IPS-15b (cell line): Measurements from ENCODE around the gene HOXD3.

Experiments
- H3K27me3 ChIP-seq: one replicate; pipeline ENCODE4 v1.6.1; 2013; ENCODE audit warnings: low read length; ENCODE audit not compliant: control insufficient read depth, insufficient read depth
- H3K36me3 ChIP-seq: one replicate; pipeline ENCODE4 v1.6.1; 2013; ENCODE audit warnings: low read length; ENCODE audit not compliant: control insufficient read depth, insufficient read depth
- H3K4me1 ChIP-seq: one replicate; pipeline ENCODE4 v1.6.1; 2013; ENCODE audit warnings: mild to moderate bottlenecking, low read length; ENCODE audit not compliant: control insufficient read depth, insufficient read depth
- H3K4me3 ChIP-seq: one replicate; pipeline ENCODE4 v1.5.1; 2013; ENCODE audit warnings: low read depth, low read length
- H3K9ac ChIP-seq: one replicate; pipeline ENCODE4 v1.6.1; 2013; ENCODE audit warnings: low read depth, mild to moderate bottlenecking, low read length
- H3K9me3 ChIP-seq: one replicate; pipeline ENCODE4 v1.6.1; 2013; ENCODE audit warnings: mild to moderate bottlenecking, low read length; ENCODE audit not compliant: control insufficient read depth, insufficient read depth

The HOXD3 gene

DNA sequence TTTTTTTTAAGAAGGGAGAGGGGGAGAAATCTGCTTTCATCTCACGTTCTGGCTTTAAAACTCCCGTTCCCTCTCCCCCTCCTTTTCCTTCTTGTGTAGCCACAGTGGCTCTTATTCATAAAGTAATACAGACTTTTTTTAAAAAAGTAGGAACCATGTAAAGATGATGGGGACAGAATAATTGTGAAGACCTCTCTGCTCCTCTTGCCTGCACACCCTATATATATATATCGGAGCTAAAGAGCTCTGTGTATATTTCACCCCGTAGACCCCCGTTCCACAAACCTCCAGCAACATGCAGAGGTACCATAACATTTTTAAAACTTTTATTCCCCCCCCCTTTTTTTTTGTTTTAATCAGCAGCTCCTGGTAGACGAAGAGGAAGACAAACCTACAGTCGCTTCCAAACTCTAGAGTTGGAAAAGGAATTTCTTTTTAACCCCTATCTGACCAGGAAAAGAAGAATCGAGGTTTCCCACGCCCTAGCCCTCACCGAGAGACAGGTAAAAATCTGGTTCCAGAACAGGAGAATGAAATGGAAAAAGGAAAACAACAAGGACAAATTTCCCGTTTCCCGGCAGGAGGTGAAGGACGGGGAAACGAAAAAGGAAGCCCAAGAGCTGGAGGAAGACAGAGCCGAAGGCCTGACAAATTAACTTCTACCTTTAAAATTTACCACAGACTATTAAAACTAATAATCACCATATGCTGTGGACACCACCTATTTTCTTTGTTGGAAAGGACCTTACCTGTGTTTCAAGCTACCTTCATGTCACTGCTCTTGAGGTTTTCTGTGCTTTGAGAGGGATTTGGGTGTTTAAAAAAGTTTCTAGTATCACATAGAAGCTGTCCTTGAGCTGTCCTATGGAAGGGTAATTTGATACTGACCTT lies 25.9 kb upstream of the HOXD3 start:
- Histone ChIP-seq H3K9ac (no peak overlapping the region), H3K4me3 (no peak overlapping the region), H3K36me3 (no peaks in the 10 kb centered on the region)

DNA sequence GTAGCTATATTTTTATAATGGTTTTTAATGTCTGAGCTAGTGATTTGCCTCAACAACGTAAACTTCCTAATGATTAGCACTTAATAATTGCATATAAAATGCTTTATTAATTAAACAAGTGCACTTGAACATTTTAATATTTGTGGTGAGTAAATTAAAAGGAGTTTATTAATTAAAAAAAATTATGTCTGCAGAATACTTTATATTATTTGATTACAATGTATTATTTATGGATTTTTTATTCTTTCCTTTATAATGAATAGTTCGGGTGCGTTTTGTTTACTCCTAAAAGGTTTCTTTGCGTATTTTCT lies 25.3 kb upstream of the HOXD3 start:
- H3K9ac ChIP-seq: no peak overlapping the region
- peaks cover 94% of the 10 kb centered on the region for H3K27me3 ChIP-seq
- no peak overlapping the region for H3K4me3 ChIP-seq
- H3K9me3 ChIP-seq: no peaks in the 10 kb centered on the region
- peaks cover 4% of the 10 kb centered on the region for H3K4me1 ChIP-seq
- H3K36me3 ChIP-seq: no peaks in the 10 kb centered on the region

More for the DNA sequence above, 25.9 kb upstream of the HOXD3 start:
- peaks cover 94% of the 10 kb centered on the region for H3K27me3 ChIP-seq
- H3K9me3 ChIP-seq: no peaks in the 10 kb centered on the region
- H3K4me1 ChIP-seq: peaks cover 4% of the 10 kb centered on the region

DNA sequence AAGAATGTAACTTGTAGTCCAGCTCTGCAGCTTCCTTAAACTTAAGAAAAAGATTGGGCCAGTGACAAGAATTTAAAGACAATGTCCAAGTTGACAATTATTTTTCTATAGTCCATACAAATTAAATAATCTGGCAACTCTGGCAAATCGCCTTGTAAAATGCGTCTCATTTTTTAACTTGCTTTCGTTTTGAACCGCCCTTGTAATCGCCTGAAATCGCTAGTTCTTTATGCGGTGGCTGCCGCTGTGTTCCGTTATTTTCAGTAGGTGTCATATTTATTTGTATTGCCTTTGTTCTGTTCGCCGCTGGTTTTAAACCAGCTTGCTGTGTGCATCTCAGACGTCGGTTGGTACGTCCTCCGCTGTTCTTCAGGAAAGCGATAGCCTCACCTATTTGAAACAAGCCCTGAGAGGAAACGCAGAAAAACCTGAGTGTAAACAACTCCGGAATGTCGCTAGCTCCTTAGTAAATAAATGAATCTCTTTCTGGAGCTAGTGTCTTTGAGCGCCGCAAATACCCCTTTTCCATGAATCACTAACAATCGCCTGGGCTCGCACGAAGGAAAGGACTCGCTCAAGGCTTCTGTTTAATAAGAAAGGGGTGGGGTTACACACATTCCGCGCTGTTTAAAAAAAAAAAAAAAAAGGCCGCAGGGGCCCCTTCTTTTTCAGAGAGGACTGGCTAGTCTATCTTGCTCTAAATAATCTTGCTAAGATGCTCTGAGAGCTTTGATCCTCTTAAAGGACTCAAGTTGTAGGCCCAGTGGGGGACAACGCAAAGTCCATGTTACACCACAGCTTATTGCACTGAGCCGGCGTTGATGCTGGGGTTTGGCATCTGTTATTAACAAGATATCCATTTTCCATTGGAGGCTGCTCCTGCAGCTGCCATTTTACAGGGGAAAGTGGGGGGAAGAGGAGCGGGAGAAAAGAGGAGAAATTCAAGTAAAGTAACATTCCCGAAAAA lies 24.6 kb upstream of the HOXD3 start:
- Histone ChIP-seq H3K36me3 (no peaks in the 10 kb centered on the region), H3K4me3 (no peak overlapping the region), H3K4me1 (peaks cover 4% of the 10 kb centered on the region), H3K9ac (no peak overlapping the region), H3K27me3 (peaks cover 94% of the 10 kb centered on the region), H3K9me3 (no peaks in the 10 kb centered on the region)

DNA sequence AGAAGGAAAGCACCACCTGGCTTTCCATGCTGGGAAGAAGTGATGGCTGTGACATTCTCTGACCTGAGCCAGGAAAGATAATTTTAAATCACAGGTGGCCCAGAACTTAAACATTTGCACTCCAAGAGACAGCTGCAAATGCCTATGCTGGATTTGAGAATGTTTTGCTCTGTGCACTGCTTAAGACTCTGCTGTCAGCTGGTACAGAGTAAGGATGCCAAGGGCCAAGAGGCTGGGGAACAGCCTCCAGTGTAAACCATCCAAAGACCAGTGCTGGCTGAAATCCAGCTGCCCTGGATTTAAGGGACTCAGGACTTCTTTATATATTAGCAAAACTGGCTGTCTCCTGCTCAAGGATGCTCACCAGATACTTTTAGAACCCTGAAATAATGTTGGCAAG lies 23.7 kb upstream of the HOXD3 start:
- H3K36me3 ChIP-seq: no peaks in the 10 kb centered on the region
- no peaks in the 10 kb centered on the region for H3K9me3 ChIP-seq
- H3K27me3 ChIP-seq: peaks cover 94% of the 10 kb centered on the region
- H3K9ac ChIP-seq: no peak overlapping the region
- H3K4me1 ChIP-seq: peaks cover 4% of the 10 kb centered on the region
- H3K4me3 ChIP-seq: peak overlapping the region; percentile 3

DNA sequence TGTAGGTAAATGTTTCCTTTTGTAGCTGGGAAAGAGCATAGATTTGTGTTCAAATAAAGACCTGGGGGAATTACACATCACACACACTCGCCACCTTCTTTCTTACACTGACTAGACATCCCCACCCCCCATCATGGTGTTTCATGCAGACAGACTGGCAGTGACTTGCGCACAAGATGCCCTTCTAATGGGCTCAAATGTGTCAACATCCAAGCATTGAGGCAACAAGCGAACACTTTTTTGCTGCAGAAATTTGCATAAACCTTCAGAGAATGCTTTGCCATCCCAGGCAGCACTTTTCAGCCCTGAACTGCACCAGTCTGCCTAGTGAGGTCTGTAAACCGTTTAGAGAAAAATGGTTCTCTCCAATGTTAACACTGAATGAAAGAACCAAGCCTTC lies 23.1 kb upstream of the HOXD3 start:
- no peaks in the 10 kb centered on the region for H3K9me3 ChIP-seq
- H3K36me3 ChIP-seq: no peaks in the 10 kb centered on the region
- H3K4me1 ChIP-seq: peaks cover 2% of the 10 kb centered on the region
- H3K9ac ChIP-seq: no peak overlapping the region
- H3K4me3 ChIP-seq: no peak overlapping the region
- peaks cover 94% of the 10 kb centered on the region for H3K27me3 ChIP-seq

DNA sequence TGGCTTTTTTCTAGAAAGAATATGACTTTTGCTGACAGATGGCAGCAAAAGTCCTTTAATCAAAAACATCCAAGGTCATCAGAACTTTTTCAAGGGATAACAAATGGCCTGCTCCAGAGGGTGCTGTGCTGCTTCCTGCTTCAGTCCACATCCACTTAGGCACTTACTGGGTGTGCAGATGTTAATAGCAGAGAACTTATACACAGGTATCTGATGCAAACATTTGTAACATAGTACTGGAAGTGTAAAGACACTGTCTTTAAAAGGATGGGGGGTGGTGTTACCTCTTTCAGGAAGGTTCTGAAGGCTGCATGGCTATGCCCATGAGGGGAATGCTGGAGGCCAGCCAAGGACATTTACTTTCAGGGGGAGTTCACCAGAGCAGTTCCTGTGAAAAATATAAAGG lies 22.1 kb upstream of the HOXD3 start:
- Histone ChIP-seq H3K9ac (no peak overlapping the region), H3K4me1 (peaks cover 2% of the 10 kb centered on the region), H3K9me3 (no peaks in the 10 kb centered on the region), H3K36me3 (no peaks in the 10 kb centered on the region), H3K27me3 (peaks cover 99% of the 10 kb centered on the region), H3K4me3 (peak overlapping the region; percentile 1)

DNA sequence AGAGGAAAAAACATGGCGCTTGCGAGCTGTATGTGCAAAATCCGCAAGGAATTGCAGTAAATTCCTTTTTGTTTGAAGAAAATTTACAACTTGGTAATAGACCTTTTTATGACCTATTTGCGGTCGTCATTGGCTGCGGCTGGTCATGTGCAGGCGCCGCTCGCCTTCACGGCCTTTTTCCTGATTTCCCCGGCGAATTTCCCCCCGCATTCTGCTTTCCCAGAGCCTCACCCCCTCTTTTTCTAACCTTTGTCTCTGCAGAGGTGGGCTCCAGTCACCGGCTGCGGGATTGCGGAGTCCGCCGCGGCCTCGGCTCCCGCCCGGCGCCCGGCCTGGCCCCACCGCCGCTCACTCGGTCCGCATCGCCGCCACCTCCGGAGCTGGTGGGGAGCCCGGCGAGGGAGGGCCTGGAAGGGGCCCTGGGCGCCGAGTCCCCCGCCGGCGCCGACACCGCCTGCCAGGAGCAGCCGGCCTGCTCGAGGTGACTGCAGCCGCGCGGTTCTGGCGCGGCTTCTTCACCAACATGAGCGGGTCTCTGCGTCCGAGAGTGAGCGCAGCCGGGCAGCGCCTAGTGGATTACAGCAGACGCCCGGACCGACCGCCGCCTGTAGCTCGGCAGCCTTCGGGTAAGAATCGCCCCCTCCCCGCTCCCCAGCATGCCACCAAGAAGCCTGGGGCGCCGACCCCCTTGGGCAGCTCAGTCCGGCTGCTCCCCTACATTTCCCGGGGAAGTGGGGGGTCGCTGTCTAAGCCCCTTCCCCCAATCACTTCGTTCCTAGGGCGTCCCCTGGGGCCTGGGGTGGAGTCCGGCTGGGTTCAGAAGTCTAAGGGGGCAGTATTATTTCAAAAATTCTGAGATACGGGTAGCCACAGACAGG lies 20.5 kb upstream of the HOXD3 start:
- Histone ChIP-seq H3K4me3 (peak overlapping the region; percentile 45), H3K9me3 (no peaks in the 10 kb centered on the region), H3K36me3 (no peaks in the 10 kb centered on the region), H3K4me1 (peaks cover 5% of the 10 kb centered on the region), H3K27me3 (peaks cover 99% of the 10 kb centered on the region), H3K9ac (no peak overlapping the region)

DNA sequence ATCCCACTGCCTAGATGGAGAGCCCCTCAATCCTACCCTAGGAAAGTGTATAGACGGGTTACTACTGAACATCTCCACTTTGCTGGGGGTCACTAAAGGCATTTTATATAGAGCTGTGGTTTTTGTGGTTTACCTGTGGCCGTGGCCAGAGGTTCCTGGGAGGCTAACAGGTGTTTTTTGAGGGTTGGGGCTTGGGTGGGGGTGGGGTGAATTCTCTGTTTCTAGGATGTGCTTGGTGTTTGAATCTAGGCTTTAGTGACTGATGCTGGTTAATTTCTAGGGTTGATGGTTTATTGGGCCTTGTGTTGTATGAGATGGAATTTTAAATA lies 19.9 kb upstream of the HOXD3 start:
- Histone ChIP-seq H3K4me3 (peak overlapping the region; percentile 8), H3K36me3 (no peaks in the 10 kb centered on the region), H3K4me1 (peaks cover 5% of the 10 kb centered on the region), H3K9ac (no peak overlapping the region), H3K9me3 (no peaks in the 10 kb centered on the region), H3K27me3 (peaks cover 99% of the 10 kb centered on the region)

DNA sequence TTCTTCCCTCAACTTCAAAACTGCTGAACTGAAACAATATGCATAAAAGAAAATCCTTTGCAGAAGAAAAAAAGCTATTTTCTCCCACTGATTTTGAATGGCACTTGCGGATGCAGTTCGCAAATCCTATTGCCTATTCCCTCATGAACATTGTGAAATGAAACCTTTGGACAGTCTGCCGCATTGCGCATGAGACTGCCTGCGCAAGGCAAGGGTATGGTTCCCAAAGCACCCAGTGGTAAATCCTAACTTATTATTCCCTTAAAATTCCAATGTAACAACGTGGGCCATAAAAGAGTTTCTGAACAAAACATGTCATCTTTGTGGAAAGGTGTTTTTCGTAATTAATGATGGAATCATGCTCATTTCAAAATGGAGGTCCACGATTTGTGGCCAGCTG lies 19.2 kb upstream of the HOXD3 start:
- no peaks in the 10 kb centered on the region for H3K9me3 ChIP-seq
- peaks cover 99% of the 10 kb centered on the region for H3K27me3 ChIP-seq
- H3K9ac ChIP-seq: no peak overlapping the region
- peaks cover 5% of the 10 kb centered on the region for H3K4me1 ChIP-seq
- no peaks in the 10 kb centered on the region for H3K36me3 ChIP-seq
- H3K4me3 ChIP-seq: peak overlapping the region; percentile 19

DNA sequence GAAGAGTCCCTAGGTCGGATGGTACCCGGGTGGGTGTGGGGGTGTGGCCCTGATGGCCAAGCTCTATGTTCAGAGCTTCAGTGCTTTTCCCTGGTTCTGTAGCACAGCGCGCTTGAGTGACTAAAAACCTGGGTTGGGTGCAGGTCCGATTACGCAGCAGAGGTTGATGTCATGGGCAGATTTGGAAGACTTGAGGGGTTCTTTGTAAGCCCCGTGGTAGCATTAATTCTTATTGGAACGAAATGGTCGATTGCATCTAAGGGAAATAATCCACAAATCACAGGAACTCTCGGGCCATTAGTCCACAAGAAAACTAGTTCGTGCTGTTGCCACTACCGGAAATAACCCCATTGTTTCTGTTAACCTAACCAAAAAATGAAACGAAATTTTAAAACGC lies 18.6 kb upstream of the HOXD3 start:
- H3K27me3 ChIP-seq: peaks cover 99% of the 10 kb centered on the region
- H3K36me3 ChIP-seq: no peaks in the 10 kb centered on the region
- no peak overlapping the region for H3K4me3 ChIP-seq
- peaks cover 5% of the 10 kb centered on the region for H3K4me1 ChIP-seq
- no peaks in the 10 kb centered on the region for H3K9me3 ChIP-seq
- no peak overlapping the region for H3K9ac ChIP-seq

DNA sequence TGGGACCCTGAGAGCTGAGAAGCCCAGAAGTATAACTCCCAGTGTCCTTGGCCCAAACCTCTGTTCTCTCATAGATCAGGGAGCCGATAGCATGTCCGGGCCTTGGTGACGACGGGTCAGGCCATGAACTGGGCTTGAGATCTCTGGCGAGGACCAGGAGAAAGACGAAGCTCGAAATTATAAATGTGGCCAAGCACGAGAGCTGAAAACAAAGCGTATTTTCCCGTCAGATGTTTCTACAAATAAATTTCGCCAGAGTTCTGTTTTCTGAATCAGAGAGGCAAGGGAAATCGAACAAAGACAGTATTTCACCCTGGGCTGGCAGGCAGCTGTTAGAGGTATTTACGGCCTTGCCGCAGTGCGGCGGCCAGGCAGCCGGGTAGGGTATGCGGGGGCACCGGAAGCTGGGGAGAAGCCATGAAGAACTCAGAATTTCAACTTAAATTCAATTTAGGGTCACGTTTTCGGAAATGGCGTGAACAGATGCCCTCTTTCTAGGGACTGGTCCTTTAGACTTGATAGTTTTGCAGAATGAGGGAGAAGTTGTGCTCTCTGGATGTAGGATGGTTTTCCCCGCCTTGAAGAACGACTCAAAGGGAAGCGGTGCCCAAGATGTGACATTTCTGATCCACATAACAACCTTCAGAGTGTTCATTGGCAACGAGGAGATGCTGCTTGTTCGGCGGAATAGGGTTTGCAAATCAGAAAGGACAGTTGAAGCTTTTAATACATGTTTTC lies 18.0 kb upstream of the HOXD3 start:
- H3K27me3 ChIP-seq: peaks cover 99% of the 10 kb centered on the region
- H3K9ac ChIP-seq: no peak overlapping the region
- peaks cover 5% of the 10 kb centered on the region for H3K4me1 ChIP-seq
- no peak overlapping the region for H3K4me3 ChIP-seq
- H3K36me3 ChIP-seq: no peaks in the 10 kb centered on the region
- H3K9me3 ChIP-seq: no peaks in the 10 kb centered on the region
